UCSD-AML1 (cell line): ENCODE measurements around the gene ZNF423.

Experiments
- DNase-seq: peaks from one replicate; lab custom pipeline; 2025; ENCODE audit not compliant: unreplicated experiment; lab: John Stamatoyannopoulos, UW

The ZNF423 gene

DNA sequence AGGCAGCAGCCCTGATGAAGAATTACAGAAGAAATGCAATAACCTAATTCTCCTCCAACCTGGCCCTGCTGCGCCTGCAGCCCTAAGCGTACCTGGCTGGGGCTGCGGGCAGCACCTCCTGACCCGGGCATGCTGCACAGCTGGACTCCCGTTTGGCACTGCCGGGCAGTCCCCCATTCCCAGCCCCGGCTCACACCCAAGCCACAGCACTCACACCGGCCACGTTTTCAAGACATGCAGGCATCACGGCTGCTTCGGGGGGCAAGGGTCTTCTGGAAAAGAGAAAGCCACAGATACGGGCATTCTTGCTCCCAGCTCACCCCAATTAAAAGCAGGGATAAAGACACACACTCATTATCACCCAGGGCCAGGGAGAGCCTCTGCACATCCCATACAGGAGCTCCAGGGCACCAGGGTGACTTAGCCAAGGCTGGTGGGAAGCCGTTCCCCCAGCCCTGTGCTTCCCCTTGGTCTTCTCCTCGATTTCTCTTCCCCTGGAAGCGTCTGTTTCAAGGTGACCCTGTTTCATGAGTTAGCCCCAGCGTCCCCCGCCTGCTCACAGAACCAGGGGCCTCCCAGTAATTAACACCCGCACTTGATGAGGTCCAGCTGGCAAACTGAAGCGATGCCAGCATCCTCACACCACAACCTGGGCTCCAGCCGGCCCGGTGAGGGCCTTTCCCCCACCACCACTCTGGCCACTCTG lies 265.6 kb downstream of the ZNF423 start:
- DNase-seq: no peak

- no peak for DNase-seq
Observed at GRCh38 chr16:49589544-49590031, 266.3 kb downstream of the ZNF423 start.

GRCh38 chr16:49588729-49589384 lies 267.1 kb downstream of the ZNF423 start:
- DNase-seq: no peak

- DNase-seq: no peak
Observed at GRCh38 chr16:49588026-49588425, 267.9 kb downstream of the ZNF423 start.

DNA sequence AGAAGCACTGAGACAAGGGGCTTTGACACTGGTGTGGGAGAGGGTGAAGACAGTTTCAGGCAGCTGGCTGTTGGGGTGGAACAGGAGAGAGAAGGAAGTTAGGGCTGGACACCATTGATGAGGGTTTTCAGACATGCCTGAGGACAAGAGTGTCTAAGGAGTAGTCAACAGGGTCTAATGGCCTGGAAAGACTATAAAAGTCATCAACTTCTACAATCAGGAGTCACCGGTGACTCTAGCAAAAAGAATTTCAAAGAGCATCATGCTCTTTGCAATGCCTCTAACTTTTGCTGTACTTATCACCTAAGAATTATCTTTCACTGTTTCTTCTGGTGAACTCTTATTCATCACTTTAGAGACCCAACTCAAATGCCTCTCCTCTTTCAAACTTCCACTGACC lies 268.4 kb downstream of the ZNF423 start:
- no peak for DNase-seq

GRCh38 chr16:49586466-49587450 lies 269.2 kb downstream of the ZNF423 start:
- no peak for DNase-seq

- no peak for DNase-seq
Observed at GRCh38 chr16:49585143-49585832, 270.6 kb downstream of the ZNF423 start.

DNA sequence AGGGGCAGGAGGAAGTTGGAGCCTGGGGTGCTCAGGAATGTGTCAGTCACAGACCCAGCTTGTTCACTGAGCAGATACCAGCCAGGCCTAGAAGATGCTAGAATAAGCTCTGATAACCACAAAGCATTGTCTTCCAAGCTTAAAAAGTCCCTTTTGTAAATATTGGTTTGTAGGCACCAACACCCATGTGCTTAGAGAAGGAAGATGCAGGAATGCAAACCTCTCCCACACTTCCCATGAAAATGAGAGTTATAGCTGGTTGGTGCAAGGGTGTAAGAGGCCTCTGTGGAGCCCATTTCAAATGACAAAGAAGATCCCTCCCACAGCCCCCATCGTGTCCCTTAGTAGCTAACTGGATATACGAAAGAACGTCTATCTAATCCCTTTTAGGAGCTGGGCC lies 272.0 kb downstream of the ZNF423 start:
- DNase-seq: no peak

- DNase-seq: no peak
Observed at GRCh38 chr16:49581630-49582298, 274.1 kb downstream of the ZNF423 start.

DNA sequence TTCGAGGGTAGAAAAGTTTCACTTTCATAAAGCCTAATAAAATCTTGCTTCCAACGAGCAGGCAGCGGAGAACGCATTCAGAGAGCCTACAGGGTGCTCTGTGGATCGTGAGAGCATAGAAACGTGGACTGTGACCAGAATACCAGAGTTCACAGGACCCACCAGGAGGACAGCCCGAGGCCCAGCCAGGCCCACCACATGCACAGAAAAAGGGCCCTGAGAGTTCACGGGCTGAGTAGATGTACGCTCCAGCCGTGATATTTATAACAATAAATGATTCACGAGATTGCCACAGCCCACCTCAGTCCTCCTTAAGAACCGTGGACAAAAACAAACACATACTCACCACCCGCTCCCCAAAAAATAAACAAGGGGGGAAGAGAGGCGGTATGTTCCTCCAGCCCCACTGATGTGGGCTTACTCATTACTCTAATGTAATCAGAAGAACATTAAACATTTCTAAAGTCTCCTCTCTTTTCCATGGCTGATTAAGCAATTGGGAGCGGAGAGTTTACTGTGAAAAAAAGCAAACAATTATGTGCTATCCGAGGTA lies 275.1 kb downstream of the ZNF423 start:
- no peak for DNase-seq

- no peak for DNase-seq
Observed at GRCh38 chr16:49578435-49579024, 277.4 kb downstream of the ZNF423 start.

DNA sequence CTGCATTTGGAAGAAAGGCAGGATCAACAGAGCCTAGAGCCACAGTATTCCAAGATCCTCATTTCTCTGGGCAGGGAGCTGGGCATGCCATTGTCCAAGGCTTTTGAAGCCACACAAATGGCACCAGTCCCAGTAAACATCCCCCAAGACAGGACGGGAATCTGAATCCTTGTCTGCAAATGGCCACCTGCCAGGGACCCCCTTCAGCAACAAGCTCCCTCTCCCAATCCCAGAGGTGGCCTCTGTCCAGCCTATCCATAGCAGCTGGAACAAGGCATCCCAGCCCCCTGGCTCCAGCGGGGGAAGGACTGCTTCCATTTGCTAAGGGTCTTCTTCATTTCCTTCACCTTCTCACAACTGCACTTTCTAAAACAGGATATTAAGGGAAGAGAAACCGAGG lies 277.9 kb downstream of the ZNF423 start:
- no peak for DNase-seq

- no peak for DNase-seq
Observed at GRCh38 chr16:49576941-49577340, 279.0 kb downstream of the ZNF423 start.

- no peak for DNase-seq
Observed at GRCh38 chr16:49576173-49576494, 279.8 kb downstream of the ZNF423 start.

DNA sequence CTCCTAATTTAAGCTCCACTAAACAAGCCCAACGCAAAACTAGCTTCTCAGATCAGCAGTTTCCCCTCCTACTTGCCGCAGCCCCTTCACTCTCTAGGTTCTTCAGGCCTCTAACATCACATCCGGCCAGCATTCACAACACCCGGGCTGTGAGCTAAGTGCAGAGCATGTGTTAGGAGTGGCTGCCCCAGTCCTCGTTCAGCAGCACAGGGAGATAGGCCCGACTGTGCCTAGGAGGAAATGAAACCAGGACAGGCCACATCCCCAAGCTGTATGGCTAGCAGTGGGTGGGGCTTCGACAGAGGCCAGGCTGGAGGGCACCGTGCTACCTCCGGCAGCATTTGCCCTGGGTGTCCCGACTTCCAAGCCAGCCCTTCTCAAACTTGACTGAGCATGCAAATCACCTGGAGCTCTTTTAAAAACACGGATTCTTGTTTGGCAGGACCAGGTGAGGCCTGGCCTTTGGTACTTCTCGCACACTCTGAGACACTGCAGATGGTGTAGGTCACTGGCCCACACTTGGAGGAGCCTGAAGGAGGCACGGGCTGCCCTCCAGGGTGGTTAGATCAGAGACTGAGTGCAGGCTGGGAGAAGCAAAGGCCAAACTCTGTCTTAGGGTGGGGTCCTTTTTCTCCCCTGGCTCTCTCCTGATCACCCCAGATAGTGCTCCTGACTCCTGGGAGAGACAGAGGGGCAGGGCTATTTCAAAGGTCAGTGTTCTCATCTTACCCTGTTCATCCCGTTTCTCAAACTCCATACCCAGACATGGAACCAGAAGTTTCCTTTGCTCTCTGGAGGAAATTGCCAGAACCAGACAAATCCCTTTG lies 280.4 kb downstream of the ZNF423 start:
- no peak for DNase-seq

GRCh38 chr16:49574826-49575225 lies 281.1 kb downstream of the ZNF423 start:
- DNase-seq: no peak

DNA sequence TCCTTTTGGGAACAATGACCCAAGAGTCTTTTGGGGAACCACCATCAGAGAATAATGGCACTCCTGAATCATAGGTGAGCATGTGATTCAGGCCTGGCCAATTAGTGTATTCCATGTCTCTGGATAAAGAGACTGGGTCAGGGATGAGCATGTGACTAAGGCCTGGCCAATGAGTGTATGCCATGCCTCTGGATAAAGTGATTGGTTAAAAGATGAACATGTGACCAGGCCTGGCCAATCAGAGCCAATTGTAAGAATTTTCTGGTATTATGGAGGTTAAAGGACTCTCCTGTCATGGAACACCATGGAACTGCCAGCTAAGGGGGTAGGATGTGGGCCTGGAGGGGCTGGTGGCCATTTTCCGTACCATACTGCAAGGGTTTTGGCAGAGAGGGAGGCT lies 288.0 kb downstream of the ZNF423 start:
- DNase-seq: no peak

DNA sequence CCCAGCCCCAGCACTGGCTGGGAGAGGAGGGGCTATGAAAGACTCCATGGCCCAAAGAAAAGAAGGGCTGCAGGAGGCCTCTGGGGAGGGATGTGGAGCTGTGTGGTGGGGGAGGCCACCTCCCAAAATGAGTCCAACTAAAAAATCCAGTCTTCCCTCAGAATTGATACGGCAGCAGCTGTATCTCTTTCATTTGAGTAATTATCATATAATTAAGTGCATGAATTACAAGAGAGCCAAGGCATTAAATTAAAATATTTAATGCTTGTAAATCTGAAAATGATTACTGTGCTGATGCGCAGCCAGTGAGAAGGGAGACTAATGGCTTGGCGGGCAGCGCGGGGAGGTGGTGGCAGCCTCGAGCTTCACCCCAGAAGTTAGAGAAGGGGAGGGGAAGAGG lies 289.5 kb downstream of the ZNF423 start:
- DNase-seq: no peak
